IgD-negative memory B cell (primary cell): Measurements from ENCODE around the gene LARP7. TPM values are rescaled to one million over a fixed set of nuclear protein-coding genes. Genes with fewer than 3 reads are reported as not detected.
"Not testable (repeated sequence)": the region's sequence is repeated elsewhere in the genome, so short reads cannot be mapped to it uniquely, and the experiment has no call there.

ENCODE experiments used
- H3K27ac Mint-ChIP-seq, 3 donors: one replicate each; pipeline ENCODE4 v1.8.0; 2020 to 2022; ENCODE audit warnings: mild to moderate bottlenecking in 3 of 3, mixed read lengths in 3 of 3, moderate library complexity in 1 of 3
- H3K27me3 Mint-ChIP-seq: one replicate; pipeline ENCODE4 v1.8.0; 2021; ENCODE audit warnings: mixed read lengths
- H3K36me3 Mint-ChIP-seq: one replicate; pipeline ENCODE4 v1.8.0; 2020; ENCODE audit warnings: mild to moderate bottlenecking, mixed read lengths
- H3K4me1 Mint-ChIP-seq, 3 donors: one replicate each; pipeline ENCODE4 v1.8.0; 2020 to 2022; ENCODE audit warnings: mixed read lengths in 3 of 3, mild to moderate bottlenecking in 1 of 3
- H3K4me3 Mint-ChIP-seq, 4 donors: one replicate each; pipeline ENCODE4 v1.8.0; 2020 to 2022; ENCODE audit warnings: mild to moderate bottlenecking in 4 of 4, mixed read lengths in 4 of 4, moderate library complexity in 3 of 4
- H3K9me3 Mint-ChIP-seq, 3 donors: one replicate each; pipeline ENCODE4 v1.8.0; 2020 to 2021; ENCODE audit warnings: mixed read lengths in 3 of 3, mild to moderate bottlenecking in 1 of 3
- polyA plus RNA-seq: library from polyadenylated mRNA; unstranded; fragments of 300-500 nt; fragmentation: Illumina TruSeq; gene quantifications from one replicate; pipeline ENCODE4 v1.2.3, GENCODE V29; 2021

LARP7 gene
- polyA plus RNA-seq: 44.7 TPM

GRCh38 chr4:112636688-112637551 lies at the start of gene LARP7, which contains the start of gene ZGRF1:
TSS of gene LARP7 (plus strand) at chr4:112637143. CDS start at chr4:112644670, 7,527 bp downstream.
TSS of gene ZGRF1 (minus strand) at chr4:112636909. CDS start at chr4:112633176, 3,733 bp downstream.
- Mint-ChIP-seq H3K4me3 (peak within 1 kb of the TSS in 1 of 4 donors; percentile 8), H3K27me3 (no peaks in the 10 kb centered on the region), H3K4me1 (peaks cover 10 to 25% (median 20%) of the 10 kb centered on the region in 3 donors), H3K27ac (no peak within 1 kb of the TSS), H3K9me3 (no peaks in the 10 kb centered on the region), H3K36me3 (no peaks in the 10 kb centered on the region)

GRCh38 chr4:112589206-112589605 lies 47.7 kb upstream of the LARP7 start:
- Mint-ChIP-seq H3K9me3 (peaks cover 0 to 8% (median 0%) of the 10 kb centered on the region in 3 donors), H3K27me3 (no peaks in the 10 kb centered on the region), H3K27ac (no peak overlapping the region)

DNA sequence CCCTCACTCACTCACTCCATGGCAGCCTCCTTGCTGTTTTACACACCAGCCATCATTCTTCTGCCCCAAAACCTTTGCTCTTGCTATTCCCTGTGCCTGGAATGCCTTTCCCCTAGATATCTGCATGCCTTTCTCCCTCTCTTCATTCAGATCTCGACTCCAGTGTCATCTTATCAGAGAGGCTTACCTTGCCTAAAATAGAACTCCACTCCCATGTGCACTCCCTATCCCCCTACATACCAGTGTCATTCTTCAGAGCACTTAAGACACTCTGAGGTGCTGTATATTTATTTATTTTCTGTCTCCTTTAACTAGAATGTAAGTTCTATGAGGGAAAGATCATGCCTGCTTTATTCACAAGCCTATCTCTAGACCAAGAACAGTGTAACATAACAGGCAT lies 45.4 kb upstream of the LARP7 start:
- H3K27ac Mint-ChIP-seq: no peak overlapping the region
- no peaks in the 10 kb centered on the region for H3K27me3 Mint-ChIP-seq
- peaks cover 0 to 8% (median 0%) of the 10 kb centered on the region in 3 donors for H3K9me3 Mint-ChIP-seq
- peaks cover 0 to 4% (median 2%) of the 10 kb centered on the region in 3 donors for H3K4me1 Mint-ChIP-seq
- peaks cover 4% of the 10 kb centered on the region for H3K36me3 Mint-ChIP-seq
- H3K4me3 Mint-ChIP-seq: no peak overlapping the region

More at GRCh38 chr4:112589206-112589605, 47.7 kb upstream of the LARP7 start:
- peaks cover 6% of the 10 kb centered on the region for H3K36me3 Mint-ChIP-seq
- no peak overlapping the region for H3K4me3 Mint-ChIP-seq
- H3K4me1 Mint-ChIP-seq: peaks cover 0 to 4% (median 2%) of the 10 kb centered on the region in 3 donors

DNA sequence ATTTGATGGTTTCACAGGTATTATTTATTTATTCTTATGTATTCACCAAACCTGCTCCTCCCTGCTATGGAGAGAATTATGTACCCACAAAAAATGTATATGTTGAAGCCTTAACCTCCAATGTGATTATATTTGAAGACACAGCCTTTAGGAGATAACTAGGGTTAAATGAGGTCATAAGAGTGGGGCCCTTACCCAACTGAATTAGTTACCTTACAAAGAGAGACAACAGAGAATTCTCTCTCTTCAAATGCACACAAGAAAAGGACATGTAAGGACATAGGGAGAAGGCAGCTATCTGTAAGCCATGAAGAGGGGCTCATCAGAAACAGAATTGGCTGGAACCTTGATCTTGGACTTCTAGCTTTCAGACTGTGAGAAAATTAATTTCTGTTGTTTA lies 44.2 kb upstream of the LARP7 start:
- no peak overlapping the region for H3K4me3 Mint-ChIP-seq
- H3K27ac Mint-ChIP-seq: no peak overlapping the region
- H3K36me3 Mint-ChIP-seq: peaks cover 4% of the 10 kb centered on the region
- peaks cover 0 to 4% (median 2%) of the 10 kb centered on the region in 3 donors for H3K4me1 Mint-ChIP-seq
- peaks cover 0 to 8% (median 0%) of the 10 kb centered on the region in 3 donors for H3K9me3 Mint-ChIP-seq
- no peaks in the 10 kb centered on the region for H3K27me3 Mint-ChIP-seq

GRCh38 chr4:112593438-112594133 lies 43.4 kb upstream of the LARP7 start:
- Mint-ChIP-seq H3K27me3 (no peaks in the 10 kb centered on the region), H3K27ac (no peak overlapping the region), H3K4me3 (no peak overlapping the region), H3K9me3 (peaks cover 0 to 8% (median 0%) of the 10 kb centered on the region in 3 donors), H3K36me3 (peaks cover 4% of the 10 kb centered on the region), H3K4me1 (peaks cover 0 to 4% (median 2%) of the 10 kb centered on the region in 3 donors)

- no peak overlapping the region for H3K4me3 Mint-ChIP-seq
- H3K27me3 Mint-ChIP-seq: no peaks in the 10 kb centered on the region
- peaks cover 0 to 8% (median 0%) of the 10 kb centered on the region in 3 donors for H3K9me3 Mint-ChIP-seq
- H3K27ac Mint-ChIP-seq: no peak overlapping the region
- peaks cover 0 to 4% (median 2%) of the 10 kb centered on the region in 3 donors for H3K4me1 Mint-ChIP-seq
- peaks cover 4% of the 10 kb centered on the region for H3K36me3 Mint-ChIP-seq
Measured at GRCh38 chr4:112594993-112595392, 42.0 kb upstream of the LARP7 start.

DNA sequence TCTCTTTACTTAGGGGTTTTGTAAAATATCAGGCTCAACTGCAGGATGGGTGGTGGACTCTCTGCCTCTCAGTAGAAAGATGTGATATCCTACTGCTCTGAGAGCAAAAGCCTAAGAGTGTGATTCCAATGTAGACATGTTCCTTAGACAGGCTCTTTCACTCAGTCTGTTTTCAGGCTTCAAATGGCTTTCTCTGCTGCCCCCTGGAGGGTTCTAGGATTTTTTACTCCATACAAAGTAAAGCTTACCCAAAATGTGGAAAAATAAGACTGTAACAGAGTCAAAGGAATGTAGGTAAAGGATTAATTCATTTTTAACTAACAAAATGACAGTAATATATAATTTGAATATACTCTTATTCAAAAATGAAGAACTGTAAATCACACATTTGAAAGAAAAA lies 32.4 kb upstream of the LARP7 start:
- H3K4me3 Mint-ChIP-seq: no peak overlapping the region
- H3K4me1 Mint-ChIP-seq: peaks cover 0 to 1% (median 0%) of the 10 kb centered on the region in 3 donors
- peaks cover 1% of the 10 kb centered on the region for H3K36me3 Mint-ChIP-seq
- H3K27me3 Mint-ChIP-seq: no peaks in the 10 kb centered on the region
- no peak overlapping the region for H3K27ac Mint-ChIP-seq
- H3K9me3 Mint-ChIP-seq: no peaks in the 10 kb centered on the region

DNA sequence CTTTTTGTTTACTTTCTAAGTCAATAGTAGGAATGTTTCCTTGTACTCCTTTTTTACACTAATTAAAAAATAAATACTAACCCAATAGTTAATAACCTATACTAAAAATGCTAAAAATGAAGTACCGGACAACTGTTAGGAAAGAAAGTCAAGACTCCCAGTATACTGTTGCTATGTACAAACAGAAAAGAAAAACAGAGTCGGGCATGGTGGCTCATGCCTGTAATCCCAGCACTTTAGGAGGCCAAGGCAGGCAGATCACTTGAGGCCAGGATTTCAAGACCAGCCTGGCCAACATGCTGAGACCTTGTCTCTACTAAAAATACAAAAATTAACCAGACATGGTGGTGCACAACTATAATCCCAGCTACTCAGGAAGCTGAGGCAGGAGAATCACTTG lies 24.1 kb upstream of the LARP7 start:
- not testable (repeated sequence) for H3K9me3 Mint-ChIP-seq, H3K4me1 Mint-ChIP-seq, H3K4me3 Mint-ChIP-seq, H3K36me3 Mint-ChIP-seq, H3K27me3 Mint-ChIP-seq
- H3K27ac Mint-ChIP-seq: peak overlapping the region in 1 of 3 donors; percentile 75

- Mint-ChIP-seq H3K9me3 (no peaks in the 10 kb centered on the region), H3K27me3 (no peaks in the 10 kb centered on the region), H3K36me3 (no peaks in the 10 kb centered on the region), H3K4me1 (no peaks in the 10 kb centered on the region), H3K4me3 (no peak overlapping the region), H3K27ac (no peak overlapping the region)
Measured at GRCh38 chr4:112616984-112617383, 20.0 kb upstream of the LARP7 start.

DNA sequence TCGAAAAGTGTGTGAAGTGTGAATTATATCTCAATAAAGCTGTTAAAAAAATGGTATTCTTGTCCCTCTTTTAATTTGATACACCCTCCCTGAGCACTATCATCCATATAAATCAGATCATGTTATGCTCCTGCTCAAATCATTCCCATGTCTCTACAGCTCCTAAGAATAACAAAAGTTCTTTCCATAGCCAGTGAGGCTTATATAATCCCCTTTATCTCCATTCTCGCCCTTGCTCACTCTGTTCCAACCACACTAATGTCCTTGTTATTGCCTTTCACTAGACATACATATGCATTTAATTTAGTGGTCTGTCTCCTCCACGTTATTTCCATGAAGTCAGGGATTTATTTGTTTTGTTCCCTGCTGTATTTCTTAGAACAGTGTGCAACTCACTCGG lies 10.7 kb upstream of the LARP7 start:
- Mint-ChIP-seq H3K36me3 (peaks cover 7% of the 10 kb centered on the region), H3K9me3 (peaks cover 0 to 4% (median 0%) of the 10 kb centered on the region in 3 donors), H3K4me3 (no peak overlapping the region), H3K27me3 (no peaks in the 10 kb centered on the region), H3K4me1 (no peaks in the 10 kb centered on the region), H3K27ac (no peak overlapping the region)

- peaks cover 2% of the 10 kb centered on the region for H3K36me3 Mint-ChIP-seq
- H3K4me1 Mint-ChIP-seq: peaks cover 4 to 13% (median 8%) of the 10 kb centered on the region in 3 donors
- peak overlapping the region in 2 of 3 donors; percentile 50 to 63 for H3K27ac Mint-ChIP-seq
- no peaks in the 10 kb centered on the region for H3K9me3 Mint-ChIP-seq
- no peaks in the 10 kb centered on the region for H3K27me3 Mint-ChIP-seq
- peak overlapping the region in 2 of 4 donors; percentile 23 to 28 for H3K4me3 Mint-ChIP-seq
Measured at GRCh38 chr4:112633477-112634235, 3.3 kb upstream of the LARP7 start.

GRCh38 chr4:112637552-112637866 lies 566 bp downstream of the LARP7 start:
- no peak overlapping the region for H3K27ac Mint-ChIP-seq
- peaks cover 15 to 28% (median 20%) of the 10 kb centered on the region in 3 donors for H3K4me1 Mint-ChIP-seq
- H3K36me3 Mint-ChIP-seq: no peaks in the 10 kb centered on the region
- H3K27me3 Mint-ChIP-seq: no peaks in the 10 kb centered on the region
- H3K9me3 Mint-ChIP-seq: no peaks in the 10 kb centered on the region
- no peak overlapping the region for H3K4me3 Mint-ChIP-seq

DNA sequence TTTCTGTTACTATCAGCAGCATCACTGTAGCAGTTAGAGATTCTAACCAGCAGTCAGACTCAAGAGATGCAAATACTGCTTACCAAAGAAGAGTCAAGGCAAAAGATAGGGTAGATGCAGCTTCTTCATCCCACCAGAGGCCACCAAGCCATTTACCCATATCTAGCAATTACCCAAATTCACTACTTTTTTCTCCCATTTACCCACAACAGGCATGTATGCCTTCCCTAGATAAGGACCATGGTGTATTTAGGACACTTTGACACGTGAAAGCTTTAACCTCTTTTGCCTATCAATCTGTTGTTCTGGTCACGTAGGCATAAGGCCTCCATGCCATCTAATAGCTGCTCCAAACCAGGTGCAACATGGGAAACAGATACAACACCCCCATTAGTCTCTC lies 5.6 kb downstream of the LARP7 start:
- Mint-ChIP-seq H3K36me3 (peaks cover 4% of the 10 kb centered on the region), H3K4me1 (peaks cover 20 to 33% (median 26%) of the 10 kb centered on the region in 3 donors), H3K27ac (peak overlapping the region in 2 of 3 donors; percentile 40 to 83), H3K4me3 (no peak overlapping the region), H3K27me3 (no peaks in the 10 kb centered on the region), H3K9me3 (no peaks in the 10 kb centered on the region)

- Mint-ChIP-seq H3K4me1 (peaks cover 20 to 26% (median 24%) of the 10 kb centered on the region in 3 donors), H3K4me3 (peak overlapping the region in 1 of 4 donors; percentile 23), H3K27ac (peak overlapping the region in 1 of 3 donors; percentile 68)
- H3K36me3 Mint-ChIP-seq, H3K27me3 Mint-ChIP-seq, H3K9me3 Mint-ChIP-seq: not testable (repeated sequence)
Measured at GRCh38 chr4:112644595-112645535, 7.9 kb downstream of the LARP7 start.
